Caco-2 (cell line): ENCODE measurements around the gene MIR17HG. TPM values are rescaled to one million over a fixed set of nuclear protein-coding genes. Genes with fewer than 3 reads are reported as not detected.

Source experiments
- BruUV-seq: library from RNA; stranded (reverse); fragments of 400-500 nt; replicated peaks from 2 replicates; lab custom pipeline; 2021; lab: Mats Ljungman, UMichigan
- CTCF ChIA-PET: fragments of 300-600 bp; sonication (Branson Sonifier 250); formaldehyde crosslinking; loops from one replicate; lab custom pipeline; 2022; ENCODE audit warnings: antibody characterized with exemption; lab: Charles Lee
- POLR2A ChIA-PET: fragments of 300-600 bp; sonication (Branson Sonifier 250); formaldehyde crosslinking; loops from one replicate; lab custom pipeline; 2022; ENCODE audit warnings: antibody characterized with exemption; lab: Charles Lee
- DNase-seq, 2 experiments: peaks; one replicate each; pipeline versions ENCODE4 v3.0.0 to v3.0.0-alpha.2; 2020 to 2022
- H3K27me3 ChIP-seq: replicated peaks from 2 replicates; pipeline ENCODE4 v1.6.0; 2011; ENCODE audit warnings: low read length; ENCODE audit not compliant: control insufficient read depth, insufficient read depth
- H3K36me3 ChIP-seq: 2 replicates; pipeline ENCODE4 v1.5.1; 2011; ENCODE audit warnings: low read length; ENCODE audit not compliant: control insufficient read depth, insufficient read depth
- H3K4me1 ChIP-seq: fragments of 250-450 bp; sonication (Bioruptor Pico); 2 replicates; pipeline ENCODE4 v1.5.1; 2020; ENCODE audit warnings: mild to moderate bottlenecking
- H3K4me3 ChIP-seq: 2 replicates; pipeline ENCODE4 v1.5.1; 2011; ENCODE audit warnings: low read depth, mild to moderate bottlenecking, control low read depth, low read length
- H3K9me3 ChIP-seq: fragments of 250-450 bp; sonication (Bioruptor Pico); 2 replicates; pipeline ENCODE4 v1.5.1; 2020; ENCODE audit warnings: mild to moderate bottlenecking, moderate library complexity
- H3K27ac Mint-ChIP-seq: one replicate; pipeline ENCODE4 v1.8.0; 2022; ENCODE audit warnings: mixed read lengths; ENCODE audit not compliant: unreplicated experiment
- H3K27me3 Mint-ChIP-seq: one replicate; pipeline ENCODE4 v1.8.0; 2022; ENCODE audit warnings: mixed read lengths; ENCODE audit not compliant: insufficient read depth, unreplicated experiment
- H3K36me3 Mint-ChIP-seq: one replicate; pipeline ENCODE4 v1.8.0; 2022; ENCODE audit warnings: mild to moderate bottlenecking, mixed read lengths; ENCODE audit not compliant: insufficient read depth, unreplicated experiment
- H3K4me1 Mint-ChIP-seq: one replicate; pipeline ENCODE4 v1.8.0; 2022; ENCODE audit warnings: low read depth, mixed read lengths; ENCODE audit not compliant: unreplicated experiment
- H3K4me3 Mint-ChIP-seq: one replicate; pipeline ENCODE4 v1.8.0; 2022; ENCODE audit warnings: mild to moderate bottlenecking, moderate library complexity, mixed read lengths; ENCODE audit not compliant: unreplicated experiment
- H3K9me3 Mint-ChIP-seq: one replicate; pipeline ENCODE4 v1.8.0; 2022; ENCODE audit warnings: mixed read lengths; ENCODE audit not compliant: unreplicated experiment
- CTCF ChIP-seq, 2 experiments: fragments of 200-600 bp in 1 of 2; IDR thresholded peaks; 1 replicate in 1 of 2; 2 replicates in 1 of 2; pipeline versions ENCODE4 v1.5.1 to v1.8.0; 2011 to 2022; ENCODE audit warnings: antibody characterized with exemption in 1 of 2, control low read depth in 1 of 2, inconsistent platforms in 1 of 2, low read depth in 1 of 2, low read length in 1 of 2, mild to moderate bottlenecking in 1 of 2, moderate library complexity in 1 of 2; ENCODE audit not compliant: insufficient read depth in 1 of 2, severe bottlenecking in 1 of 2, unreplicated experiment in 1 of 2
- intact Hi-C: fragments of 100-400 bp; cut with micrococcal nuclease; formaldehyde crosslinking; loops from one replicate; pipeline ENCODE4 v1.10.0; 2022; ENCODE audit not compliant: unreplicated experiment
- total RNA-seq: library from RNA; stranded (reverse); gene quantifications from 2 replicates; pipeline ENCODE4 v1.2.3, GENCODE V29; 2022

Gene MIR17HG
- total RNA-seq, 1 experiment from 2014 or later: 16.6 TPM

- no peak for DNase-seq
- Mint-ChIP-seq H3K4me1 (no peaks in the 10 kb centered on the region), H3K36me3 (no peaks in the 10 kb centered on the region), H3K9me3 (no peaks in the 10 kb centered on the region), H3K27me3 (peaks cover 18% of the 10 kb centered on the region), H3K27ac (no peak overlapping the region), H3K4me3 (no peak overlapping the region)
- intact Hi-C loops: no loop called here
- TF ChIP-seq CTCF (IDR thresholded peaks at IDR 0.05; ENCODE audit: insufficient read depth in 1 of 2, low read depth in 1 of 2, low read length in 1 of 2, severe bottlenecking in 1 of 2, unreplicated experiment in 1 of 2): no peak
- ChIA-PET POLR2A (no interaction called here), CTCF (interaction anchor here (1.6 kb wide), 1 partner anchor 384 kb away, joined by 4 read pairs; no protein-coding TSS in a partner anchor)
- H3K4me1 ChIP-seq: peaks cover 5% of the 10 kb centered on the region; the same call in 1 of the 2 replicates
- H3K4me3 ChIP-seq: no peak overlapping the region
- no TSS peak for BruUV-seq
- H3K27me3 ChIP-seq: no peaks in the 10 kb centered on the region; the same call in 1 of the 2 replicates
- no peaks in the 10 kb centered on the region for H3K9me3 ChIP-seq
- H3K36me3 ChIP-seq: no peaks in the 10 kb centered on the region
Observed at GRCh38 chr13:91397595-91397994, 50.1 kb downstream of the MIR17HG start.

GRCh38 chr13:91398413-91399188 is 51.1 kb downstream of the MIR17HG start, which contains the start of gene GPC5:
GPC5 (plus strand) TSS chr13:91398621.
- no peak within 1 kb of the TSS for H3K27ac Mint-ChIP-seq
- H3K9me3 ChIP-seq: no peaks in the 10 kb centered on the region
- CTCF ChIA-PET: interaction anchor here (0.6 to 1.6 kb wide), 2 partner anchors 17 to 383 kb away, joined by 3 to 4 read pairs; no protein-coding TSS in a partner anchor

More at GRCh38 chr13:91398413-91399188, 51.1 kb downstream of the MIR17HG start, which contains the start of gene GPC5:
- peak within 1 kb of the TSS; percentile 70 for H3K4me3 Mint-ChIP-seq
- DNase-seq: peak; percentile 84 to 86
- no peaks in the 10 kb centered on the region for H3K36me3 Mint-ChIP-seq
- peak within 1 kb of the TSS; percentile 46 for H3K4me3 ChIP-seq
- POLR2A ChIA-PET: interaction anchor here (0.6 kb wide), 1 partner anchor 51 kb away, joined by 3 read pairs; the partner anchor contains the start of gene MIR17HG
- H3K4me1 ChIP-seq: peaks cover 5% of the 10 kb centered on the region; the same call in 1 of the 2 replicates
- no TSS peak for BruUV-seq
- intact Hi-C loops: no loop called here
- H3K27me3 ChIP-seq: no peaks in the 10 kb centered on the region; the same call in 1 of the 2 replicates
- TF ChIP-seq CTCF (IDR thresholded peaks at IDR 0.05; ENCODE audit: insufficient read depth in 1 of 2, low read depth in 1 of 2, low read length in 1 of 2, severe bottlenecking in 1 of 2, unreplicated experiment in 1 of 2): no peak
- H3K36me3 ChIP-seq: no peaks in the 10 kb centered on the region
- peaks cover 21% of the 10 kb centered on the region for H3K27me3 Mint-ChIP-seq
- no peaks in the 10 kb centered on the region for H3K9me3 Mint-ChIP-seq
- no peaks in the 10 kb centered on the region for H3K4me1 Mint-ChIP-seq
